ENCODE results near the gene AK8.

DNA sequence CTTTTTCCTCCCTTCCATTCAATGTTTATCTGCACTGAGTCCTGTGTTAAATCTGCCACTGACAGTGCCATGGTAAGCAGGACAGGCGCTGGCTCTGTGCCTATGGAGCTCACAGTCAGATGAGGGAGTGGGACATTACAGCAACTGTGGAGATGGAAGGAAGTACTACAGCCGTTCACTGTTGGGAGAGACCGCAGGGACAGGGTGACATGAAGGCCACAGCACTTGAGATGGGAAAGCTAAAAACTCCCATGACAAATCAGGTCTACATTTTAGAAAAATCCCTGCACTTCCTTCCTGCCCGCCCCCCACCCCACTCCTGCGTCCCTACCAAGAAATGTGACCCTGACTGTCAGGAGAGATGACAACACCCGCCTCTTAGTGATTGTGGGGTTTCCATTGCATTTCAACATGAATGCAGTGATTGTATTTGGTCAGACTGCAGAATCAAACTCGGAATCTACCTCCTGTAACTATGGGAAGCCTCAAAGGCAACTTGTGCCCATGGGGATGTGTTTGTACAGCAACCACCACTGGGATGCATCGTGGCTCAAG lies 151.4 kb downstream of the AK8 start:
- TF ChIP-seq, protein P1, sequence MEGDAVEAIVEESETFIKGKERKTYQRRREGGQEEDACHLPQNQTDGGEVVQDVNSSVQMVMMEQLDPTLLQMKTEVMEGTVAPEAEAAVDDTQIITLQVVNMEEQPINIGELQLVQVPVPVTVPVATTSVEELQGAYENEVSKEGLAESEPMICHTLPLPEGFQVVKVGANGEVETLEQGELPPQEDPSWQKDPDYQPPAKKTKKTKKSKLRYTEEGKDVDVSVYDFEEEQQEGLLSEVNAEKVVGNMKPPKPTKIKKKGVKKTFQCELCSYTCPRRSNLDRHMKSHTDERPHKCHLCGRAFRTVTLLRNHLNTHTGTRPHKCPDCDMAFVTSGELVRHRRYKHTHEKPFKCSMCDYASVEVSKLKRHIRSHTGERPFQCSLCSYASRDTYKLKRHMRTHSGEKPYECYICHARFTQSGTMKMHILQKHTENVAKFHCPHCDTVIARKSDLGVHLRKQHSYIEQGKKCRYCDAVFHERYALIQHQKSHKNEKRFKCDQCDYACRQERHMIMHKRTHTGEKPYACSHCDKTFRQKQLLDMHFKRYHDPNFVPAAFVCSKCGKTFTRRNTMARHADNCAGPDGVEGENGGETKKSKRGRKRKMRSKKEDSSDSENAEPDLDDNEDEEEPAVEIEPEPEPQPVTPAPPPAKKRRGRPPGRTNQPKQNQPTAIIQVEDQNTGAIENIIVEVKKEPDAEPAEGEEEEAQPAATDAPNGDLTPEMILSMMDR (IDR thresholded peaks at IDR 0.05; ENCODE audit: insufficient read depth, low read length, poor library complexity, severe bottlenecking) = no peak
- no peak for TF ChIP-seq EZH2phosphoT487 (conservative IDR thresholded peaks at IDR 0.05; ENCODE audit: low read length)
